IMR-90 (cell line): ENCODE results near the gene INPP5E. TPM values are rescaled to one million over a fixed set of nuclear protein-coding genes. Genes with fewer than 3 reads are reported as not detected.

ENCODE experiments used
- ATAC-seq: fragments of 200-7000 bp; cut with Tn5 transposase; 2 replicates; pipeline ENCODE4 v1.9.1; 2020; ENCODE audit warnings: low read depth, mild to moderate bottlenecking, moderate library complexity
- BruUV-seq: library from RNA; stranded (reverse); fragments of 400-500 nt; replicated peaks from 2 replicates; lab custom pipeline; 2021; lab: Mats Ljungman, UMichigan
- CTCF ChIA-PET: fragments of 300-600 bp; formaldehyde crosslinking; extraction: SDS; loops from one replicate; lab custom pipeline; 2021; ENCODE audit warnings: antibody characterized with exemption; lab: Yijun Ruan, JAX
- POLR2A ChIA-PET: fragments of 300-600 bp; sonication (Branson Sonifier 250); formaldehyde crosslinking; loops from one replicate; lab custom pipeline; 2022; ENCODE audit warnings: antibody characterized with exemption; ENCODE audit not compliant: unreplicated experiment; lab: Charles Lee
- DNase-seq: peaks from one replicate; pipeline ENCODE4 v3.0.0; 2013
- H2AFZ ChIP-seq: replicated peaks from 2 replicates; pipeline ENCODE3; 2013; ENCODE audit warnings: low read length, mild to moderate bottlenecking; ENCODE audit not compliant: poor library complexity
- H2AK5ac ChIP-seq: 2 replicates; pipeline ENCODE4 v1.6.1; 2013; ENCODE audit warnings: low read depth, low read length, inconsistent platforms
- H2AK9ac ChIP-seq: replicated peaks from 2 replicates; pipeline ENCODE3; 2013; ENCODE audit warnings: mild to moderate bottlenecking, low read depth, low read length, moderate library complexity; ENCODE audit not compliant: poor library complexity
- H2BK120ac ChIP-seq: 2 replicates; pipeline ENCODE4 v1.6.1; 2013; ENCODE audit warnings: low read depth, low read length, inconsistent platforms
- H2BK15ac ChIP-seq: 3 replicates; pipeline ENCODE4 v1.6.1; 2013; ENCODE audit warnings: low read depth, low read length, inconsistent platforms
- H2BK20ac ChIP-seq: 2 replicates; pipeline ENCODE4 v1.6.1; 2013; ENCODE audit warnings: low read depth, mild to moderate bottlenecking, inconsistent platforms, low read length, moderate library complexity
- H2BK5ac ChIP-seq: 2 replicates; pipeline ENCODE4 v1.6.1; 2013; ENCODE audit warnings: mild to moderate bottlenecking, low read depth, low read length, inconsistent platforms; ENCODE audit not compliant: poor library complexity, severe bottlenecking
- H3K14ac ChIP-seq: replicated peaks from 2 replicates; pipeline ENCODE4 v1.6.1; 2013; ENCODE audit warnings: low read depth, low read length, inconsistent platforms
- H3K18ac ChIP-seq: 2 replicates; pipeline ENCODE4 v1.6.1; 2013; ENCODE audit warnings: low read depth, low read length, control low read depth
- H3K23ac ChIP-seq: 2 replicates; pipeline ENCODE4 v1.6.1; 2013; ENCODE audit warnings: low read depth, low read length, inconsistent platforms
- H3K27ac ChIP-seq: 2 replicates; pipeline ENCODE4 v1.5.1; 2013; ENCODE audit warnings: mild to moderate bottlenecking, control low read depth, low read length; ENCODE audit not compliant: insufficient read depth
- H3K27me3 ChIP-seq: 2 replicates; pipeline ENCODE4 v1.6.1; 2013; ENCODE audit warnings: low read length; ENCODE audit not compliant: control insufficient read depth, insufficient read depth
- H3K36me3 ChIP-seq: 2 replicates; pipeline ENCODE4 v1.6.1; 2013; ENCODE audit warnings: low read length, mixed read lengths; ENCODE audit not compliant: control insufficient read depth, insufficient read depth
- H3K4ac ChIP-seq: 2 replicates; pipeline ENCODE4 v1.6.1; 2013; ENCODE audit warnings: low read depth, low read length, inconsistent platforms
- H3K4me1 ChIP-seq: 2 replicates; pipeline ENCODE4 v1.6.1; 2013; ENCODE audit warnings: low read length, mixed read lengths; ENCODE audit not compliant: control insufficient read depth, insufficient read depth
- H3K4me2 ChIP-seq: 2 replicates; pipeline ENCODE4 v1.6.1; 2013; ENCODE audit warnings: low read depth, mild to moderate bottlenecking, control low read depth, low read length, moderate library complexity
- H3K4me3 ChIP-seq: 2 replicates; pipeline ENCODE4 v1.5.1; 2013; ENCODE audit warnings: low read depth, mild to moderate bottlenecking, control low read depth, low read length, moderate library complexity; ENCODE audit not compliant: insufficient read depth
- H3K56ac ChIP-seq: 2 replicates; pipeline ENCODE4 v1.6.1; 2013; ENCODE audit warnings: low read length, inconsistent platforms; ENCODE audit not compliant: insufficient read depth; ENCODE audit errors: extremely low read depth
- H3K79me1 ChIP-seq, 2 experiments: 2 replicates each; pipeline ENCODE4 v1.6.1; 2013; ENCODE audit warnings: low read length in 2 of 2, inconsistent platforms in 1 of 2, low read depth in 1 of 2
- H3K9ac ChIP-seq: 2 replicates; pipeline ENCODE4 v1.6.1; 2013; ENCODE audit warnings: low read depth, low read length, control low read depth
- H3K9me1 ChIP-seq: 2 replicates; pipeline ENCODE4 v1.6.1; 2013; ENCODE audit warnings: low read length, inconsistent platforms; ENCODE audit not compliant: insufficient read depth
- H3K9me3 ChIP-seq: 2 replicates; pipeline ENCODE4 v1.6.1; 2013; ENCODE audit warnings: low read length; ENCODE audit not compliant: control insufficient read depth, insufficient read depth
- H4K20me1 ChIP-seq: 2 replicates; pipeline ENCODE4 v1.6.1; 2013; ENCODE audit warnings: low read length, inconsistent platforms; ENCODE audit not compliant: insufficient read depth
- H4K5ac ChIP-seq: 2 replicates; pipeline ENCODE4 v1.6.1; 2013; ENCODE audit warnings: mild to moderate bottlenecking, low read depth, low read length, control low read depth
- H4K8ac ChIP-seq, 2 experiments: 2 replicates each; pipeline ENCODE4 v1.6.1; 2013; ENCODE audit warnings: low read depth in 2 of 2, low read length in 2 of 2, control low read depth in 1 of 2, inconsistent platforms in 1 of 2
- H4K91ac ChIP-seq: 2 replicates; pipeline ENCODE4 v1.6.1; 2013; ENCODE audit warnings: low read depth, low read length, inconsistent platforms; ENCODE audit not compliant: insufficient read depth
- BHLHE40 ChIP-seq: fragments of 150-350 bp; IDR thresholded peaks from 2 replicates; pipeline ENCODE4 v1.6.1; 2016; ENCODE audit warnings: mild to moderate bottlenecking, low read depth, low read length
- CEBPB ChIP-seq: IDR thresholded peaks from 2 replicates; pipeline ENCODE4 v1.6.1; 2012; ENCODE audit warnings: low read depth, low read length, improper control_type of control experiment
- CHD1 ChIP-seq: IDR thresholded peaks from 2 replicates; pipeline ENCODE4 v1.6.1; 2012; ENCODE audit warnings: low read depth, low read length, improper control_type of control experiment
- CTCF ChIP-seq: conservative IDR thresholded peaks from 2 replicates; pipeline ENCODE4 v1.5.1; 2012; ENCODE audit warnings: mild to moderate bottlenecking, low read depth, low read length, improper control_type of control experiment
- ELK1 ChIP-seq: fragments of 150-350 bp; IDR thresholded peaks from 2 replicates; pipeline ENCODE4 v1.6.1; 2016; ENCODE audit warnings: low read depth, mild to moderate bottlenecking, low read length, moderate library complexity, borderline replicate concordance
- FOS ChIP-seq: fragments of 150-350 bp; IDR thresholded peaks from 2 replicates; pipeline ENCODE4 v1.6.1; 2016; ENCODE audit warnings: low read depth, low read length
- MAFK ChIP-seq: IDR thresholded peaks from 2 replicates; pipeline ENCODE4 v1.6.1; 2012; ENCODE audit warnings: low read depth, low read length, improper control_type of control experiment
- MAZ ChIP-seq: IDR thresholded peaks from 2 replicates; pipeline ENCODE4 v1.6.1; 2012; ENCODE audit warnings: low read depth, mild to moderate bottlenecking, low read length, improper control_type of control experiment, moderate library complexity, borderline replicate concordance
- MXI1 ChIP-seq: IDR thresholded peaks from 2 replicates; pipeline ENCODE4 v1.6.1; 2012; ENCODE audit warnings: low read depth, mild to moderate bottlenecking, low read length, moderate library complexity, borderline replicate concordance
- NFE2L2 ChIP-seq: fragments of 150-350 bp; IDR thresholded peaks from 2 replicates; pipeline ENCODE4 v1.6.1; 2016; ENCODE audit warnings: low read depth, mild to moderate bottlenecking, low read length
- POLR2A ChIP-seq: IDR thresholded peaks from 2 replicates; pipeline ENCODE4 v1.6.1; 2012; ENCODE audit warnings: mild to moderate bottlenecking, low read depth, low read length
- RAD21 ChIP-seq: IDR thresholded peaks from 2 replicates; pipeline ENCODE4 v1.6.1; 2012; ENCODE audit warnings: low read length, improper control_type of control experiment
- RCOR1 ChIP-seq: IDR thresholded peaks from 2 replicates; pipeline ENCODE4 v1.6.1; 2012; ENCODE audit warnings: mild to moderate bottlenecking, low read length, improper control_type of control experiment; ENCODE audit not compliant: insufficient replicate concordance
- RFX5 ChIP-seq: IDR thresholded peaks from 2 replicates; pipeline ENCODE4 v1.8.0; 2012; ENCODE audit warnings: low read depth, mild to moderate bottlenecking, low read length, moderate library complexity
- SMC3 ChIP-seq: fragments of 150-350 bp; IDR thresholded peaks from 2 replicates; pipeline ENCODE4 v1.6.1; 2016; ENCODE audit warnings: low read depth, mild to moderate bottlenecking, antibody characterized with exemption, low read length, moderate library complexity
- USF2 ChIP-seq: fragments of 150-350 bp; IDR thresholded peaks from 2 replicates; pipeline ENCODE4 v1.6.1; 2017; ENCODE audit warnings: mild to moderate bottlenecking, antibody characterized with exemption, low read length, low read depth
- WGBS, 2 experiments: methylation state at CpG; one replicate each; pipeline versions ENCODE4 v1.1.5 to v1.1.7; 2013; ENCODE audit warnings: missing lambda C conversion rate in 2 of 2; ENCODE audit not compliant: insufficient read length in 1 of 2; ENCODE audit errors: extremely low coverage in 2 of 2; 5-methylcytosine and 5-hydroxymethylcytosine counted together
- dilution Hi-C: fragments of 300-500 bp; cut with HindIII; formaldehyde crosslinking; loops from one replicate; pipeline ENCODE4 v1.14.3; 2018; ENCODE audit warnings: low sequenced_read_pairs; ENCODE audit not compliant: unreplicated experiment
- in situ Hi-C: fragments of 300-500 bp; cut with MboI; formaldehyde crosslinking; loops from 3 replicates; pipeline ENCODE4 v1.14.3; 2019; ENCODE audit warnings: low sequenced_read_pairs, inconsistent platforms, mixed read lengths
- intact Hi-C: fragments of 100-400 bp; cut with micrococcal nuclease; formaldehyde crosslinking; loops from 2 replicates; pipeline ENCODE4 v1.10.0; 2022
- polyA plus RNA-seq, 3 experiments: library from polyadenylated mRNA; depleted of rRNA; stranded (reverse); fragments of >200 nt; gene quantifications; 2 replicates each; pipeline ENCODE4 v1.2.3, GENCODE V29; 2012; ENCODE audit warnings: low replicate concordance in 1 of 3
- total RNA-seq: library from RNA; depleted of rRNA; stranded (reverse); fragments of >200 nt; gene quantifications from 2 replicates; pipeline ENCODE4 v1.2.3, GENCODE V29; 2012

Gene INPP5E
- total and polyA plus RNA-seq, 2 of the 4 experiments (the other 2 are of a cell fraction), result 1.6 to 9.4 TPM

- Histone ChIP-seq H2AK5ac (no peak overlapping the region), H3K23ac (no peak overlapping the region), H2BK20ac (no peak overlapping the region), H2BK15ac (no peak overlapping the region), H3K14ac (no peak overlapping the region), H3K4me3 (no peak overlapping the region), H2BK5ac (no peak overlapping the region), H3K27me3 (no peaks in the 10 kb centered on the region), H3K9me3 (no peaks in the 10 kb centered on the region), H3K4me2 (no peak overlapping the region), H3K4ac (no peak overlapping the region), H4K20me1 (peaks cover 47% of the 10 kb centered on the region), H4K8ac (no peak overlapping the region), H4K5ac (no peak overlapping the region), H3K56ac (no peak overlapping the region), H3K18ac (no peak overlapping the region), H3K36me3 (peaks cover 66% of the 10 kb centered on the region), H3K27ac (no peak overlapping the region), H2BK120ac (no peak overlapping the region), H2AK9ac (no peak overlapping the region), H3K9ac (no peak overlapping the region), H3K9me1 (peaks cover 5% of the 10 kb centered on the region; the same call in 1 of the 2 replicates), H3K79me1 (peaks cover 2 to 59% of the 10 kb centered on the region in 2 experiments; a peak in 3 of 4 replicates), H2AFZ (no peak overlapping the region), H4K91ac (no peak overlapping the region), H3K4me1 (peaks cover 7% of the 10 kb centered on the region)
- WGBS, 2 experiments, result 60% methylated on average over 1 of the region's 5 CpGs; no CpG with 5 or more reads in 1 of the 2 experiments
- TF ChIP-seq USF2 (no peak), MXI1 (no peak), RFX5 (no peak), RAD21 (no peak), SMC3 (no peak), RCOR1 (no peak), CHD1 (no peak), BHLHE40 (no peak), FOS (no peak), CEBPB (no peak), POLR2A (no peak), NFE2L2 (no peak), MAZ (no peak), MAFK (no peak), ELK1 (no peak), CTCF (no peak)
- ATAC-seq (no peak), DNase-seq (no peak)
- intact Hi-C loops (no loop called here), in situ Hi-C loops (no loop called here), dilution Hi-C loops (no loop called here)
- ChIA-PET CTCF (no interaction called here), POLR2A (no interaction called here)
- BruUV-seq, result no TSS peak
Observed at GRCh38 chr9:136442265-136442664, 2.6 kb upstream of the INPP5E start.
